ENCODE data around the gene ANKS1B.

Gene ANKS1B

DNA sequence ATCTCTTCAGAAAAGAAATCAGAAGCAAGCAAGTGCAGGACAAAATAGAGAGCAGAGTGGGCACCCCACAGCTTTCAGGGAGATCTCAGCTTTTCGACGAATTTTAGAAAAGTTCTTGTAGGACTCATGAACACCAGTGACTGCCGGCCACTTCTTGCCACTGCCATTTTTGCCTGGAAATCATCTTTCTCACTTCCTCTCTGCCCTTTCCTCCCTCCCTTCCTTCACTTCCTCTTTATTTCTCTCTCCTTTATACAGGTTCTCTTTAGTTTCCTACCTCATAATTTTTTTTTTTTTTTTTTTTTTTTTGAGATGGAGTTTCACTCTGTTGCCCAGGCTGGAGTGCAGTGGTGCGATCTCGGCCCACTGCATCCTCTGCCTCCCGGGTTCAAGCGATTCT, 1154.1 kb downstream of the ANKS1B start:
- DNase-seq: no peak

DNA sequence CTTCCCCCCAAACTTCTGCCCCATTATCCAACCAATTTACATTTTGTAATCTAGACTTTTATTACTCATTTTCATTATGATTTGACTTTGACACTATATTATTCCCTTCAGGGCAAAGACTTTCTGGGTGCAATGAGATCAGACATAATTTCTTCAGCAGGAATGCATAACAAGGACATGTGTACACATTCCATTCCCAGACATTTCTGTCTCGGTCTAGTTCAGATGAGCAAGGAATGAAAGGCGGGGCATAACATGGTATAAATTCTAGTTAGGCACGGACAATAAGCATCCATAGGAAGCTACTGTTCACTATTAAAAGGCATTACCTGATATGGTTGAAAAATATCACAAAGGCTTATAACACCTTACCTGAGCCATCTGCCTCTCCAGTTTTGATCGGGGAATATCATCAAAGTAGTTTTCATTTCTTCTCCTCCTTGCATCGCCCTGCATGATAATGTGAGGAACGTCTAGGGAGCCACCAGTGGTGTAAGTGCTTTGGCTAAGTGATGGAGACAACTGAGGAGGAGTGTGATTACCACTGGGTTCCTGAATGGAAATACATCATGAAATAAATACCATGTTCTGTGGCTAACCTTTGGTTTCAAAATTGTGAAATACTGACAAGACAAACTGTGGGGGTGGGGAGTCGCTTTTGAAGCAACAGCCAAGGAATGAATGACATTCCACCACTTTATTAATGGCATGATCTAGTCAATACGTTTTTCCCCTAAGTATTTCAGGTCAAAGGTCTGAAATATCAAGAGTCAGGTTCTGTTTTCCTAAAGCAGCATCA, 1155.7 kb downstream of the ANKS1B start:
- no peak for DNase-seq

- DNase-seq: peak in 1 of 56 donors; percentile 17
Measured at GRCh38 chr12:98823012-98823411, 1161.7 kb downstream of the ANKS1B start.

- DNase-seq: peak in 1 of 56 donors; percentile 15
Measured at GRCh38 chr12:98821866-98822265, 1162.9 kb downstream of the ANKS1B start.

GRCh38 chr12:98821232-98821631, 1163.5 kb downstream of the ANKS1B start:
- no peak for DNase-seq

DNA sequence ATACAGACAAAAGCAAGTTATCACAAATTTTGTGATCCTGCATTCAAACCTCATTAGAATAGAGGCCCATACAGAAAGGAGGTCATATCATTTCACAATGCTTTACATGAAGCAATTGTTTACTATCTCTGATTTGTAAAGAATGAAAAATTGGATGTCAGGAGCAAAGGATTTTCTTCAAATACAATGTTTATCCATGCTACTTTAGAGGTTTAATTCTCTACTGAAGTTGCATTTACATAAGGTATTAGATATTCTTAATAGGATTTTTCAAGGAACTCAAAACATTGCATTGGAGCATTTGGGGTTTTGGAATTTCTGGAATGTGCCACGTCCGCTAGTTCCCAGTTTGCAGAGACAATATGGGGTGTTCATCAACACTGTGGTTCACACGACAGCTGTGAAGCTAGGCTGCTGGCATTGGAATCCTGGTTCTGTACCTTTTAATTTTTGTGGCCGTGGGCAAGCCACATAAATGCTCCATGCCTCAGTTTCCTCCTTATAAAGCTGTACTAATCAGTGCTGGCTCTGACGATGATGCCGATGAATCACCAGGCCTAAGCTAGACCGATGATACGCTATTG, 1164.8 kb downstream of the ANKS1B start:
- DNase-seq: peak in 1 of 56 donors; percentile 33

- no peak for DNase-seq
Measured at GRCh38 chr12:98819071-98819470, 1165.7 kb downstream of the ANKS1B start.

DNA sequence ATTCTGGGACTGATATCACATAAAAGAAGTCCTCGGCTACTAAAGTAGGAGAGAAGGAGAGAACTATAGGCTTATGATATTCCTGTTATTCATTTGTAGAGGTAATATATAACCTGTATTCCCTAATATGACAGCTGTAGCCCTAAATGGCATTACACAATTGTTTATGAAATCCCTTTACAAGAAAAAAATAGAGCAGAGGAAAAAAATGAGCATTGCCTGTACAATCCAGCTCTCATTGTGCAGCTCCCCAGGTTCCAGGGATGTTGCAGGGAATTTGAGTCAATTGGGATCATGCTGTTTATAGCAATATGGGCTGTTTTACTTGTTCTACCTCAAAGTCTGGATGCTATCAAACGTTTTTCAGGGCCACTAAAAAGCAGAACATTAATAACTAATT, 1166.5 kb downstream of the ANKS1B start:
- DNase-seq: no peak

- no peak for DNase-seq
Measured at GRCh38 chr12:98817742-98818141, 1167.0 kb downstream of the ANKS1B start.

DNA sequence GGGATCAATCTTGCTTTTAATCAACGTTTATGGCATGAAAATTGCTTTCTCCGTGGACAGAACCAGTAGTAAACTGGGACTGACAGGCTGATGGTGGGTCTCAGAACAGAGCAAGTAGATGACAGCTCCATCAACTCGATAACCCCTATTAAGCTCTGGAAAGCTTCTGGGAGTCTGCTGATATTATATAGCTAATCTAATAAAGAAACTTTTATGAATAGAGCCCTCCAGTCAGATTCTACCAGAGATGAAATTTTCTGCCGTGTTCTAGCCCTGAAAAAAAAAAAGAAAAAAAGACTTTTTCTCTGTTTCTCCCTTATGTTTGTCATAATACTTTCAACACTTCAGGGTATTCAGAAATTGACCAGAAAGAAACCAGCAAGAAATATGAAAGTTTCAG, 1168.0 kb downstream of the ANKS1B start:
- no peak for DNase-seq

GRCh38 chr12:98814254-98814653, 1170.5 kb downstream of the ANKS1B start:
- DNase-seq: peak in 1 of 56 donors; percentile 12

GRCh38 chr12:98812225-98812624, 1172.5 kb downstream of the ANKS1B start:
- DNase-seq: no peak

GRCh38 chr12:98808243-98808875, 1176.4 kb downstream of the ANKS1B start:
- peak in 4 of 56 donors; percentile 27 to 32 (median 30) for DNase-seq

- no peak for DNase-seq
Measured at GRCh38 chr12:98807187-98807586, 1177.5 kb downstream of the ANKS1B start.

DNA sequence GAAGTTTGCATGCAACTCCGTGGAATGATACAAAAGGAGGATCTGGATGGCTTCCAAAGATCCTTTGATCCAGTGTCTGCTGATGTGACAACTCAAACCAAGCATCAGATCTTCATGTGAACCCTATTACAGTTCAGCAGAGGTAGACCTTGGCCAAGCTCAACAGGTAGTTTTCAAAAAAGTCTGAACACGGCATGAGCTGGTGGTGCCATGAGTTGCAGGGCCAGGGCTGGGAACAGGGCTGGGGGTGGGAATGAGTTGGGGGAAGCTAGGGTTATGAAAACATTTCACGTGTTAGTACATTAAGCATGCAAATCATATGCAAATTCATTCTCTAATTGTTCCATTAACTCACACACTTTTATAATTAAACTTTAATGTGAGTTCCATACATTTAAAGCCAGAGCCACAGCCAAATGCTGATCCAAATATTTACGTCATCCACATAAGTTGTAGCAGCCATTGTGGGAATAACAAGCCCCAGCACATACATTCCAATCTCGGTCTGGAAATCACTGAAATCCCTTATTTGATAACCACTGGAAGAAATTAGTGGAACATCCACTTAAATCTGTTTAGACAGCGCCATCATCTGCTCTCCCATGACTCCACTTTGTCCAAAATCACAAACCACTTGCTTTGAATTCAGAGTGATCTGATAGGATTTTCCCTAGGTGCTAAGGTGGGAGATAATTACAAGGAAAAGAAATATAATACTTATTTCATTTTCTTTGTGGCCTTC, 1181.1 kb downstream of the ANKS1B start:
- DNase-seq: no peak

DNA sequence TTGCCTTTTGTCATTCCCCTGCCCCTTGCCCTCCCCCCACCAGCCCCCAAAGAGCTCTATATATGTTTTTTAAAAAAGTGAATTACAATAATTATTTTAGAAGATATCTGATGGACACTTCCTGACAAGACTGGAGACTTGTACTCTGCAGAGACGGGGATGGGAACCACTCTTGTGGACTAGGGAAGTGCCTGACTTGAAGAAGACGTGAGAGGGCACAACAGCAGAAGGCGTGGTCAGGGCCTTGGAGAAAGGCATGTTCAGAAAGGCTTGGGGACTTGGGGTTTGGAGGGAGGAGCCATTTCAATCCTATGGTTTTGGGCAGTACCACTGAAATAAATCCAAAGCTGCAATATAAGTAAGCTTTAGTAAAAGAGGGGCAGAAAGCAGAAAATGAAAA, 1184.9 kb downstream of the ANKS1B start:
- DNase-seq: no peak

DNA sequence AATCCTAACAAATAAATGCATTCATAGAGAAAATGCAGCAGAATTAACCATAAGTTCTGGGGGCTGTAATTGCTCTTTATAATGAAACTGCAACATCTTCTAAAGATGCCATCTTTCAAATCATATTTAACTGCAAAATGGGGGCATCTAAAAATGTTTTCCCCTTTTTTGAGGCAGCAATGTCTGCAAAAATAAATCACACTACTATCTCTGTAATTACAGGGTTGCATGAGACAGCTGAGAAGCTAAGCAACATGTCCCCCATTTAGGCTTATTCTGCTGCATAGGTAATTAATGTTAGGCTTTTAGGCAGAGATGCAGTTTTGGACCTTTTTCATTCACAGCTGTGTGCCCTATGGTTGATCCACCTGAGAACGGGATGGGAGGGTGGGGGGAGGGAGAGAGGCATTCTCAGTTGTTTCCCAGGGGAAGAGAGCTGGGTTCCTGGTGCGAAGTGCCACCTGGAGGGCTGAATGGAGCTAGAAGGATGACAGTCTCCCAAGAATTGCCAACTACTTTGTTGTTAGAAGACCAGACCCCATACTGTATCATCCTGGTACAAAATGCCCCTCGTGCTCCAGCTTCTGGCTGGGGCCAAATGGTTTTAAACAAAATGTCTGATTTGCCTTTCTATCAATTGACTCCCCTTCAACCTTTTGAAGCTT, 1185.5 kb downstream of the ANKS1B start:
- no peak for DNase-seq

DNA sequence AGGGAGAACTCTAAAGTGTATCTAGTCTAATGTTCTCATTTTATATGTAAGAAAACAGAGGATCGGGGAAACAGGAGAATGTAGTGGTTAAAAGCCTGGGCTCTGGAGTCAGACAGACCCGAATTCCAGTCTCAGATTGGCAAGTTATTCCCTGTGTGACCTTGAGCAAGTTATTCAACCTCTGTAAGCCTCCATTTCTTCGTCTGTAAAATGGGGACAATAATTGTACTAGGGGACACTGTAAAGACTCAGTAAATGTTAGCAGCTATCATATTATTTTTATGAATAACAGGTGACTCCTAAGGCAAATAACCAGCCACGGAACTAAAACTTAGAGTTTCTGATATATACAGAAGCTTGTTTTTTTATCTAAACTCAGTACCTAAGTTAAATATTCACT, 1187.5 kb downstream of the ANKS1B start:
- no peak for DNase-seq

GRCh38 chr12:98796745-98797144, 1188.0 kb downstream of the ANKS1B start:
- no peak for DNase-seq

DNA sequence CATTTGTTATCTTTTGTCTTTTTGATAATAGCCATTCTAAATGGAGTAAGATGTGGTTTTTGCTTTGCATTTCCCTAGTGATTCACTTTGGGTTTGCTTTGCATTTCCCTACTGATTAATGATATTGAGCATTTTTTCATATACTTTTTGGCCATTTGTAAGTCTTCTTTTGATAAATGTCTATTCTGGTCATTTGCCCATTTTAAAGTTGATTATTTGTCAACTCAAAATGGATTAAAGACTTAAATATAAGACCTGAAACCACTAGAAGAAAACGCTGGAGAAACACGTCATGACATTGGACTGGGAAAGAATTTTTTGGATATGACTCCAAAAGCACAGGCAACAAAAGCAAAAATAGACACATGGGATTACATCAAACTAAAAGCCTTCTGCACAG, 1191.6 kb downstream of the ANKS1B start:
- no peak for DNase-seq

DNA sequence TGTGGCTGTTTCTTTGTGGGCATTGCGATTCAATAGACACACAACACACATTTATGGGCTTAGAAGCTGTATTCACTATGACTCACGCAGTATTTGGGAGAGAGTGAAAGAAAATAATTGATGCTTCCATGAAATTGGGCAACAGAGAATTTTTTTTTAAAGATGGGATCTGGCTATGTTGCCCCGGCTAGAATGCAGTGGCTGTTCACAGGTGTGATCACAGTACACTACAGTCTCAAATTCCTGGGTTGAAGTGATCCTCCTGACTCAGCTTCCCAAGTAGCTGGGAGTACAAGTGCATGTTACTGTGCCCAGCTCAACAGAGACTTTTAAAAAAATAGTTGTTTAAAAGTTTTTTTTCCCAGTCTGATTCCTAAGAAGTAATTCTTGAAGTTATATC, 1193.3 kb downstream of the ANKS1B start:
- DNase-seq: no peak

Data from nucleus accumbens (tissue), 56 donors.